Measurements from ENCODE around the gene IL6ST.
"Not testable (repeated sequence)": the region's sequence is repeated elsewhere in the genome, so short reads cannot be mapped to it uniquely, and the experiment has no call there.

Gene IL6ST

DNA sequence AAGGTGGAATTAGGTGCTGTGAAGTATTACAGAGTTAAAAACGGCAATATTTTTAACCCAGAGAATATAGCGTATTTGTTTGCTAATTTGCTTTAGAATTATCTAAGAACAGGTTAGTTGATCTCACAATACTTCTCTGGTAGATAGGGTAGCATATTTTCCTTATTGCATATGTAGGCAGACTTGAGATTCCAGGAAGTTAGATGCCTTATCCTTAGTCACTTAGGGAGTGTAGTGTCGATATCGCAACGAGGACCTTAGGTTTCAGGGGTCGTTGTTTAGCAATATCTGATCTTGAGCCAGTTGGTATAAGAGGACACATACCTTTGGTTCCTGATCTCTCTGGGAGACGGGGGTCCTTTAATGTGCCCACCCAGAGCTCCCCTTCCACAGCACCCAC lies 28.5 kb upstream of the IL6ST start:
- Histone ChIP-seq H3K4me3 (ENCODE audit: low read depth, low read length) (no peak overlapping the region), H3K27me3 (ENCODE audit: control insufficient read depth, insufficient read depth, low read length) (no peaks in the 10 kb centered on the region), H3K9ac (ENCODE audit: low read length) (no peak overlapping the region), H3K36me3 (ENCODE audit: control insufficient read depth, insufficient read depth, low read length) (no peaks in the 10 kb centered on the region), H3K4me1 (ENCODE audit: control insufficient read depth, insufficient read depth, low read length) (no peaks in the 10 kb centered on the region), H3K27ac (ENCODE audit: low read depth, low read length) (no peak overlapping the region), H3K9me3 (ENCODE audit: control insufficient read depth, insufficient read depth, low read depth, low read length) (no peaks in the 10 kb centered on the region)

DNA sequence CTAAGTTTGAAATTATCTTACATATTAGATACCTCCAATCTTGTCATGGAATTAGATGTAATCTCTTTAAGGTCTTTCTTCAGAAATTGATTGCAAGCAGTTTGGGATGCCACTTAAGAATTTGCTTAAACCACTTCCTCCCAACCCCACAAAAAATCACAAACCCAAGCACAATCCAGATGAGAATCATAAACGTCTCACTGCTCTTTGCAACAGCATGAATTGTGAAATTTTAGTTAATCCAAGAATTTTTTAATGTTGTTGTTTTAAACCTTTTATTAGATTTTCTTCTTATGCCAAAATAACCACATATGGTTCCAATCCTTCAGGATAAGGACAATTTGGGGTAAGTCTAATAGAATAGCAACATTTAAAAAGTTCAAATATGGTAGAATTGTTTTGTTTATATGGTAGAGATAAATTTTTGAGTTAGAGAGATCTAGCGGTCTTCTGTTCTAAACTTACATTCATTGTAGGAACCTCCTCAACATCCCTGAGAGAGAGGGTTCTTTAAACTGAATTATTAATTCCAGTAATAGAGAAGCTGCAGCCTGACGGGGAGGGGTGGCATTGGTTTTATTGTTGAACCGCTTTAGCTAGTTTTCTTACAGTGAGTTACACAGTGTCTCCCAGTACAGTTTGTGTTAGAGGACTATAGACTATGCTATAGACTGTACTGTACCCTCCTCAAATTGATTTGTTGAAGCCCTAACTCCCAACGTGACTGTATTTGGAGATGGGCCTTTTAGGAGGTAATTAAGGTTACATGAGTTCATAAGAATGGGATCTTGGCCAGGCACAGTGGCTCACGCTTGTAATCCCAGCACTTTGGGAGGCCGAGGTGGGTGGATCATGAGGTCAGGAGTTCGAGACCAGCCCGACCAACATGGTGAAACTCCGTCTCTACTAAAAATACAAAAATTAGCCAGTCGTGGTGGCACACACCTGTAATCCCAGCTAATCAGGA lies 24.8 kb upstream of the IL6ST start:
- no peaks in the 10 kb centered on the region for H3K4me1 ChIP-seq (ENCODE audit: control insufficient read depth, insufficient read depth, low read length)
- peaks cover 10% of the 10 kb centered on the region for H3K9me3 ChIP-seq (ENCODE audit: control insufficient read depth, insufficient read depth, low read depth, low read length)
- H3K36me3 ChIP-seq (ENCODE audit: control insufficient read depth, insufficient read depth, low read length) = no peaks in the 10 kb centered on the region
- no peaks in the 10 kb centered on the region for H3K27me3 ChIP-seq (ENCODE audit: control insufficient read depth, insufficient read depth, low read length)
- no peak overlapping the region for H3K9ac ChIP-seq (ENCODE audit: low read length)
- H3K27ac ChIP-seq (ENCODE audit: low read depth, low read length) = no peak overlapping the region
- H3K4me3 ChIP-seq (ENCODE audit: low read depth, low read length) = no peak overlapping the region

DNA sequence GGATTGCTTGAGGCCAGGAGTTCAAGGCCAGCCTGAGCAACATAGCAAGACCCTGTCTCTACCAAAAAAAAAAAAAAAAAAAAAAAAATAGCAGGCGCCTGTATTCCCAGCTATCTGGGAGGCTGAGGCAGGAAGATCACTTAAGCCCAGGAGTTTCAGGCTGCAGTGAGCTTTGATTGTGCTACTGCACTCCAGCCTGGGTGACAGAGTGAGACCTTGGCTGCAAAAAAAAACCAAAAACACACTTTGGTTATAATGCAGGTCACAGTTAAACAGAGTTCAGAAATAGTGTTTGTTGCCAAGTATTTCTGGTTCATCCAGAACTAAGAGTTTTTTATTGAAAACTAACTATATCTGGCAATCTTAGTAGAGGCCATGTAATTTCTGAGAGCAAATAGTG lies 24.1 kb upstream of the IL6ST start:
- Histone ChIP-seq H3K4me1 (ENCODE audit: control insufficient read depth, insufficient read depth, low read length) (no peaks in the 10 kb centered on the region), H3K36me3 (ENCODE audit: control insufficient read depth, insufficient read depth, low read length) (no peaks in the 10 kb centered on the region), H3K9me3 (ENCODE audit: control insufficient read depth, insufficient read depth, low read depth, low read length) (peaks cover 10% of the 10 kb centered on the region), H3K4me3 (ENCODE audit: low read depth, low read length) (no peak overlapping the region), H3K9ac (ENCODE audit: low read length) (no peak overlapping the region), H3K27me3 (ENCODE audit: control insufficient read depth, insufficient read depth, low read length) (no peaks in the 10 kb centered on the region), H3K27ac (ENCODE audit: low read depth, low read length) (no peak overlapping the region)

DNA sequence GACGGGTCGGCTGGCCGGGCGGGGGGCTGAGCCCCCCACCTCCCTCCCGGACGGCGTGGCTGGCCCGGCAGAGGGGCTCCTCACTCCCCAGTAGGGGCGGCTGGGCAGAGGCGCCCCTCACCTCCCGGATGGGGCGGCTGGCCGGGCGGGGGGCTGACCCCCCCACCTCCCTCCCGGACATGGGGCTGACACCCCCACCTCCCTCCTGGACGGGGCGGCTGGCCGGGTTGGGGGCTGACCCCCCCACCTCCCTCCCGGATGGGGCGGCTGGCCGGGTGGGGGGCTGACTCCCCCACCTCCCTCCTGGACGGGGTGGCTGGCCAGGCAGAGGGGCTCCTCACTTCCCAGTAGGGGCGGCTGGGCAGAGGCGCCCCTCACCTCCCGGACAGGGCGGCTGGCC lies 19.9 kb upstream of the IL6ST start:
- not testable (repeated sequence) for H3K9ac ChIP-seq (ENCODE audit: low read length); H3K36me3 ChIP-seq (ENCODE audit: control insufficient read depth, insufficient read depth, low read length); H3K4me1 ChIP-seq (ENCODE audit: control insufficient read depth, insufficient read depth, low read length); H3K27me3 ChIP-seq (ENCODE audit: control insufficient read depth, insufficient read depth, low read length); H3K4me3 ChIP-seq (ENCODE audit: low read depth, low read length); H3K27ac ChIP-seq (ENCODE audit: low read depth, low read length)
- peaks cover 14% of the 10 kb centered on the region for H3K9me3 ChIP-seq (ENCODE audit: control insufficient read depth, insufficient read depth, low read depth, low read length)

DNA sequence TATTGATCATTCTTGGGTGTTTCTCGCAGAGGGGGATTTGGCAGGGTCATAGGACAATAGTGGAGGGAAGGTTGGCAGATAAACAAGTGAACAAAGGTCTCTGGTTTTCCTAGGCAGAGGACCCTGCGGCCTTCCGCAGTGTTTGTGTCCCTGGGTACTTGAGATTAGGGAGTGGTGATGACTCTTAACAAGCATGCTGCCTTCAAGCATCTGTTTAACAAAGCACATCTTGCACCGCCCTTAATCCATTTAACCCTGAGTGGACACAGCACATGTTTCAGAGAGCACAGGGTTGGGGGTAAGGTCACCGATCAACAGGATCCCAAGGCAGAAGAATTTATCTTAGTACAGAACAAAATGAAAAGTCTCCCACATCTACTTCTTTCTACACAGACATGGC lies 19.2 kb upstream of the IL6ST start:
- not testable (repeated sequence) for H3K9ac ChIP-seq (ENCODE audit: low read length); H3K4me3 ChIP-seq (ENCODE audit: low read depth, low read length); H3K4me1 ChIP-seq (ENCODE audit: control insufficient read depth, insufficient read depth, low read length); H3K36me3 ChIP-seq (ENCODE audit: control insufficient read depth, insufficient read depth, low read length); H3K27ac ChIP-seq (ENCODE audit: low read depth, low read length); H3K27me3 ChIP-seq (ENCODE audit: control insufficient read depth, insufficient read depth, low read length)
- H3K9me3 ChIP-seq (ENCODE audit: control insufficient read depth, insufficient read depth, low read depth, low read length) = peaks cover 14% of the 10 kb centered on the region

DNA sequence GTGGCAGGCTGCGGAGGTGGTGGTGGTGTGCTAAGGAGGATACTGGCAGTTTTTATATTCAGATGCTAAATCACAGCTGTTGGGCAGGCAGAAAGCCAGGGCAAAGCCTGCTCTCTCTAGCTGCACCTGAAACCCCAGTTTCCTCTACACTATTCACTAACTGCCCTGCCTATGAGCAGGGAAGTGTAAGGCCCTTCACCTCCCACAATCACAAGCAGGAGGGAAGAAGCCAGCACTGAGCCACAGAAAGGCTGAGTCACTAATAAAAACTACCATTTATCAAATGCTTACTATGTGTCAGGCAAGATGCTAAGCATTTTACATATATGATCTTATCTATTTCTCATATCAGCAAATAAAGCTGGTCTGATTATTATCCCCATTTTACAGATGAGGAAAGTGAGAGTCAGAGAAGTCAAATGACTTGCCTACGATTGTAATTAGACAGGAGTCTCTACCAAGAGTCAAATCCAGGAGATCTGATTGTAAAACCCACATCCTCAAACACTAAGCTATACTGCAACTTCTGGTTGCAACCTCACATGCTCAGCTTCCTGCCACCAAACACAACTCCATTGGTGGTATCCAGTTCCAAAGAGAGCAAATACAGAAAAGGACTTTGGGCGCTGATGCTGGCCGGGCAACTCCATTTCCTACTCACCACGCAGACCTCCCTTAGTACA lies 17.7 kb upstream of the IL6ST start:
- H3K27me3 ChIP-seq (ENCODE audit: control insufficient read depth, insufficient read depth, low read length) = no peaks in the 10 kb centered on the region
- H3K27ac ChIP-seq (ENCODE audit: low read depth, low read length) = no peak overlapping the region
- H3K4me1 ChIP-seq (ENCODE audit: control insufficient read depth, insufficient read depth, low read length) = no peaks in the 10 kb centered on the region
- H3K4me3 ChIP-seq (ENCODE audit: low read depth, low read length) = no peak overlapping the region
- no peaks in the 10 kb centered on the region for H3K36me3 ChIP-seq (ENCODE audit: control insufficient read depth, insufficient read depth, low read length)
- peaks cover 14% of the 10 kb centered on the region for H3K9me3 ChIP-seq (ENCODE audit: control insufficient read depth, insufficient read depth, low read depth, low read length)
- H3K9ac ChIP-seq (ENCODE audit: low read length) = no peak overlapping the region

DNA sequence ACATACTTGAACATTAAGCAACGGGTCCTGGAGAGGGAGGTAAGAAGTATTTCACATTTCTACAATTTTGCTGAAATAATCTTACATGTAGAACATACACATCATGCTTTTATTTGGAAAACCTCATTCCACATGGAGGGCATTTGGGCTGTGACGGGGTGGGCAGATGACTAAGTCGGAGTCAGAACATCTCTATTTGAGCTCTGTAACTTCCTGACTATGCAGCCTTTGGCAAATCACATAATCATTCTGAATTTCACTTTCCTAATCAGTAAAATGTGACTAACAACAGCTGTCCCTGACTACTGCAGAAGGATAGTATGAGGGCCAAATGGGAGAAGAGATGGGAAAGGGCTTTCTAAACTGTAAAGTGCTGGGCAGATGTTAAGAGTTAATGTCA lies 17.1 kb upstream of the IL6ST start:
- Histone ChIP-seq H3K4me3 (ENCODE audit: low read depth, low read length) (no peak overlapping the region), H3K27me3 (ENCODE audit: control insufficient read depth, insufficient read depth, low read length) (no peaks in the 10 kb centered on the region), H3K36me3 (ENCODE audit: control insufficient read depth, insufficient read depth, low read length) (no peaks in the 10 kb centered on the region), H3K9me3 (ENCODE audit: control insufficient read depth, insufficient read depth, low read depth, low read length) (peaks cover 14% of the 10 kb centered on the region), H3K27ac (ENCODE audit: low read depth, low read length) (no peak overlapping the region), H3K4me1 (ENCODE audit: control insufficient read depth, insufficient read depth, low read length) (no peaks in the 10 kb centered on the region), H3K9ac (ENCODE audit: low read length) (no peak overlapping the region)

DNA sequence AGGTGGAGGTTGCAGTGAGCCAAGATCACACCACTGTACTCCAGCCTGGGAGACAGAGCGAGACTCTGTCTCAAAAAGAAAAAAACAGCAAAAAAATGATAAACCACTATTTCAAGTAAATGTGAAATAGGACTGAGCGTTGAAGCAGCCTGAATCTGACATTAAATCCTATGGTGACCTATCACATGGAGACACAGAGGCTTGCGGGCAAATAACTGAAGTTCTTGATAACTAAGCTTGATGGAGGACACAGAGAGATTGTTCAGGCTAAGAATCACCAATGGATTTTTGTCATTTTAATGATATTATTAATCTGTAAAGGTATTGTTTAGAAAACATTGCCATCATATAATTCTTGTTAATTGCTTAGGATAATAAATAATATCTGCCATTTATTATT lies 15.7 kb upstream of the IL6ST start:
- Histone ChIP-seq H3K27ac (ENCODE audit: low read depth, low read length) (no peak overlapping the region), H3K27me3 (ENCODE audit: control insufficient read depth, insufficient read depth, low read length) (no peaks in the 10 kb centered on the region), H3K9me3 (ENCODE audit: control insufficient read depth, insufficient read depth, low read depth, low read length) (peaks cover 4% of the 10 kb centered on the region), H3K9ac (ENCODE audit: low read length) (no peak overlapping the region), H3K4me1 (ENCODE audit: control insufficient read depth, insufficient read depth, low read length) (no peaks in the 10 kb centered on the region), H3K36me3 (ENCODE audit: control insufficient read depth, insufficient read depth, low read length) (no peaks in the 10 kb centered on the region), H3K4me3 (ENCODE audit: low read depth, low read length) (no peak overlapping the region)

DNA sequence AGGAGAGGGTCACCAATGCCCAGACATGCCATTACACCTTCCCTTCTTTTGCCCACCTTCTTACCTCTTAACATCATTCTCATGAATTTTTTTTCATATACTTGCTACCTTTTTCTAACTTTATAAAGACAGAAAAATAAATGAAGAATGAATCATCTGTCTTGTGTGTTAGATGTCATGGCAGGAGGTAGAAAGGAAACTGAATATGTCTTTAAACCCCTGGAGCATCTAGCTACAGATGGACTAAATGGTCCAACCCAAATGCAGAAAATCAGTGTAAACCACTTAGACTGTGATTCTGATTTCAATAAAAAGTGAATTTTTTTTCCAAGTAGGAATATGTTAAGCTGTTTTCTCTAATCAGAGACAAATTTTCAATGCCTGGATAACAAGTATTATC lies 11.8 kb upstream of the IL6ST start:
- H3K27me3 ChIP-seq (ENCODE audit: control insufficient read depth, insufficient read depth, low read length) = no peaks in the 10 kb centered on the region
- H3K4me3 ChIP-seq (ENCODE audit: low read depth, low read length) = no peak overlapping the region
- H3K36me3 ChIP-seq (ENCODE audit: control insufficient read depth, insufficient read depth, low read length) = no peaks in the 10 kb centered on the region
- no peak overlapping the region for H3K9ac ChIP-seq (ENCODE audit: low read length)
- H3K9me3 ChIP-seq (ENCODE audit: control insufficient read depth, insufficient read depth, low read depth, low read length) = peaks cover 11% of the 10 kb centered on the region
- no peak overlapping the region for H3K27ac ChIP-seq (ENCODE audit: low read depth, low read length)
- H3K4me1 ChIP-seq (ENCODE audit: control insufficient read depth, insufficient read depth, low read length) = no peaks in the 10 kb centered on the region

DNA sequence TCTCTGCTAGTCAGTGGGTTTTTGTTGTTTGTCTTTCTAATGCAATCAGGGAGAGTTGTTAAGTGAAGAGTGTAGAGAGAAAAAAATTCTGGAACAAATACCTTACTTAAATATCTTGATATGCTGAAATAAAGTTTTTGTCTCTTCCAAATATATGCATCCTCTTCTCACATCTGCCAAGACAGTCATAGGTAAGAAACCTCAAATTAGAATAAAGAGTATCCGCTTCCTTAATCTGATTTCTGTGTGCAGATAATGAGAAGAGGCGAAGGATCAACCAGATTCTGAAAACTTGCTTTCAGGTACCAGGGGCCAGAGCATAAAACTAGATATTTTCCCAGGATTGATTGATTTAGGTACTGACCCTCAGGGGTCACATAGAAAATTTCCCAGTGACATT lies 11.3 kb upstream of the IL6ST start:
- Histone ChIP-seq H3K4me3 (ENCODE audit: low read depth, low read length) (no peak overlapping the region), H3K9me3 (ENCODE audit: control insufficient read depth, insufficient read depth, low read depth, low read length) (peaks cover 13% of the 10 kb centered on the region), H3K27ac (ENCODE audit: low read depth, low read length) (no peak overlapping the region), H3K27me3 (ENCODE audit: control insufficient read depth, insufficient read depth, low read length) (no peaks in the 10 kb centered on the region), H3K4me1 (ENCODE audit: control insufficient read depth, insufficient read depth, low read length) (no peaks in the 10 kb centered on the region), H3K36me3 (ENCODE audit: control insufficient read depth, insufficient read depth, low read length) (no peaks in the 10 kb centered on the region), H3K9ac (ENCODE audit: low read length) (no peak overlapping the region)

DNA sequence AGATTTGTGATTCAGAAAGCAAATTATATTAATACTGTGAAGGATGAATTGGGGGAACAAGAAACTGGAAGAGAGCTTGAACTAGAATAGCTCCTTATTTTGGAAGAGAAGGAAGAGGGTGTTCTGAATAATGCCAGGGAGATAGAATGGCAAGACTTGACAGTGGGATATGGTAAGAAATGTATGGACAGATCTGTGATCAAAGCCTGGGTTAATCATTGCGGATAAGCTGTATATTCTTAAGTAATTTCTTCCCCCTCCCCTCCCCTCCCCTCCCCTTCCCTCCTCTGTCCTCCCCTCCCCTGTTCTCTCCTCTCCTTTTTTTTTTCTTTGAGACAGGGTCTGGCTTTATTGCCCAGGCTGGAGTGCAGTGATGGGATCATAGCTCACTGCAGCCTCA lies 10.1 kb upstream of the IL6ST start:
- H3K27ac ChIP-seq (ENCODE audit: low read depth, low read length) = no peak overlapping the region
- no peaks in the 10 kb centered on the region for H3K36me3 ChIP-seq (ENCODE audit: control insufficient read depth, insufficient read depth, low read length)
- no peak overlapping the region for H3K4me3 ChIP-seq (ENCODE audit: low read depth, low read length)
- H3K4me1 ChIP-seq (ENCODE audit: control insufficient read depth, insufficient read depth, low read length) = no peaks in the 10 kb centered on the region
- no peak overlapping the region for H3K9ac ChIP-seq (ENCODE audit: low read length)
- H3K9me3 ChIP-seq (ENCODE audit: control insufficient read depth, insufficient read depth, low read depth, low read length) = peaks cover 16% of the 10 kb centered on the region
- H3K27me3 ChIP-seq (ENCODE audit: control insufficient read depth, insufficient read depth, low read length) = no peaks in the 10 kb centered on the region

Data from HUES6 (cell line).